Fibroblast of skin of abdomen (primary cell): ENCODE measurements around the gene DRC1.

Experiments
- DNase-seq: peaks from one replicate; pipeline ENCODE4 v3.0.0-alpha.2; 2013

DRC1 gene

GRCh38 chr2:26399771-26400376 lies 1.8 kb upstream of the DRC1 start:
- DNase-seq = no peak

GRCh38 chr2:26400723-26401122 lies 997 bp upstream of the DRC1 start:
- no peak for DNase-seq

- no peak for DNase-seq
These were observed 5.8 kb downstream of the DRC1 start for GRCh38 chr2:26407526-26407925.

GRCh38 chr2:26409785-26410184 lies 8.1 kb downstream of the DRC1 start:
- DNase-seq = no peak

- DNase-seq = no peak
These were observed 9.1 kb downstream of the DRC1 start for GRCh38 chr2:26410764-26411243.

- DNase-seq = no peak
These were observed 9.7 kb downstream of the DRC1 start for GRCh38 chr2:26411419-26411818.

GRCh38 chr2:26412091-26412673 lies 10.5 kb downstream of the DRC1 start:
- no peak for DNase-seq

GRCh38 chr2:26414311-26414710 lies 12.6 kb downstream of the DRC1 start:
- no peak for DNase-seq

GRCh38 chr2:26421961-26422360 lies 20.2 kb downstream of the DRC1 start:
- DNase-seq = no peak

- no peak for DNase-seq
These were observed 21.4 kb downstream of the DRC1 start for GRCh38 chr2:26422947-26423629.

GRCh38 chr2:26423750-26424149 lies 22.0 kb downstream of the DRC1 start:
- DNase-seq = no peak

GRCh38 chr2:26424221-26424620 lies 22.5 kb downstream of the DRC1 start:
- no peak for DNase-seq

- no peak for DNase-seq
These were observed 27.1 kb downstream of the DRC1 start for GRCh38 chr2:26428846-26429245.

- peak; percentile 7 for DNase-seq
These were observed 28.3 kb downstream of the DRC1 start for GRCh38 chr2:26429779-26430578.

- DNase-seq = peak; percentile 22
These were observed 29.1 kb downstream of the DRC1 start for GRCh38 chr2:26430826-26431225.

GRCh38 chr2:26432363-26432762 lies 30.6 kb downstream of the DRC1 start:
- DNase-seq = no peak

- no peak for DNase-seq
These were observed 31.1 kb downstream of the DRC1 start for GRCh38 chr2:26432859-26433258.

- DNase-seq = no peak
These were observed 33.4 kb downstream of the DRC1 start for GRCh38 chr2:26435106-26435505.

- DNase-seq = peak; percentile 62
These were observed 36.8 kb downstream of the DRC1 start for GRCh38 chr2:26438526-26438925.

GRCh38 chr2:26438926-26439325 lies 37.2 kb downstream of the DRC1 start:
- DNase-seq = peak; percentile 33

- no peak for DNase-seq
These were observed 40.6 kb downstream of the DRC1 start for GRCh38 chr2:26442301-26442700.

- DNase-seq = no peak
These were observed 41.0 kb downstream of the DRC1 start for GRCh38 chr2:26442707-26443106.

- no peak for DNase-seq
These were observed 42.5 kb downstream of the DRC1 start for GRCh38 chr2:26444236-26444635.
